Fibroblast of villous mesenchyme (primary cell): ENCODE measurements around the gene SORBS1. TPM values are rescaled to one million over a fixed set of nuclear protein-coding genes. Genes with fewer than 3 reads are reported as not detected.

Experiments used
- DNase-seq: peaks from one replicate; pipeline ENCODE4 v3.0.0-alpha.2; 2010; ENCODE audit warnings: low read depth
- H3K4me3 ChIP-seq: 2 replicates; pipeline ENCODE4 v1.5.1; 2011; ENCODE audit warnings: low read depth, mild to moderate bottlenecking, low read length
- total RNA-seq: library from RNA; depleted of rRNA; stranded (reverse); fragments of >200 nt; gene quantifications from 2 replicates; pipeline ENCODE4 v1.2.3, GENCODE V29; 2012
- TF ChIP-seq, protein P1 (sequence below): IDR thresholded peaks from 2 replicates; pipeline ENCODE4 v1.5.1; 2012; ENCODE audit warnings: low read depth, mild to moderate bottlenecking, low read length; ENCODE audit not compliant: insufficient read depth

The SORBS1 gene
- total RNA-seq, 1 donor, result 8.2 TPM

- no peak overlapping the region for H3K4me3 ChIP-seq
- TF ChIP-seq, protein P1, sequence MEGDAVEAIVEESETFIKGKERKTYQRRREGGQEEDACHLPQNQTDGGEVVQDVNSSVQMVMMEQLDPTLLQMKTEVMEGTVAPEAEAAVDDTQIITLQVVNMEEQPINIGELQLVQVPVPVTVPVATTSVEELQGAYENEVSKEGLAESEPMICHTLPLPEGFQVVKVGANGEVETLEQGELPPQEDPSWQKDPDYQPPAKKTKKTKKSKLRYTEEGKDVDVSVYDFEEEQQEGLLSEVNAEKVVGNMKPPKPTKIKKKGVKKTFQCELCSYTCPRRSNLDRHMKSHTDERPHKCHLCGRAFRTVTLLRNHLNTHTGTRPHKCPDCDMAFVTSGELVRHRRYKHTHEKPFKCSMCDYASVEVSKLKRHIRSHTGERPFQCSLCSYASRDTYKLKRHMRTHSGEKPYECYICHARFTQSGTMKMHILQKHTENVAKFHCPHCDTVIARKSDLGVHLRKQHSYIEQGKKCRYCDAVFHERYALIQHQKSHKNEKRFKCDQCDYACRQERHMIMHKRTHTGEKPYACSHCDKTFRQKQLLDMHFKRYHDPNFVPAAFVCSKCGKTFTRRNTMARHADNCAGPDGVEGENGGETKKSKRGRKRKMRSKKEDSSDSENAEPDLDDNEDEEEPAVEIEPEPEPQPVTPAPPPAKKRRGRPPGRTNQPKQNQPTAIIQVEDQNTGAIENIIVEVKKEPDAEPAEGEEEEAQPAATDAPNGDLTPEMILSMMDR, result peak; percentile 96
- DNase-seq, result peak; percentile 90
Measured at GRCh38 chr10:95601116-95601719, 40.0 kb upstream of the SORBS1 start.

DNA sequence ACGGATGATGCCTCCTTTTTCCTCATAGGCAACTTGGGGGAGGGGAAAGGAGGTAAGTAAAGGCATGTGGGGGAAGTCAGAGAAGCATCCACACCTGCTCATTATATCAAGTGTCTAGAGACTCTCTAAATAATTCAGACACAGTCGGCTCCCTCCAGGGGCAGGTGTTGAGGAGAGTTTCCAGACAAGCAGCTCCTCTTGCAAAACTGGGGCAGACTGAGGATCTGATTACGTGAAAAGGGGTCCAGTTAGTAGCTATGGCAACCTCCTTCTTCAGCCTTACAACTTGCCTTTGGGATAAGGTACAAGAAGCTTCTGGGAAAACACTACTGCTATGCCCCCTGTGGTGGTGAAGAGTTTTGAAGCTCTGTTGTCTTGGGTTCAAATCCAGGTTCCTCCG, 39.0 kb upstream of the SORBS1 start:
- DNase-seq, result no peak
- TF ChIP-seq, protein P1, result no peak
- H3K4me3 ChIP-seq, result no peak overlapping the region

DNA sequence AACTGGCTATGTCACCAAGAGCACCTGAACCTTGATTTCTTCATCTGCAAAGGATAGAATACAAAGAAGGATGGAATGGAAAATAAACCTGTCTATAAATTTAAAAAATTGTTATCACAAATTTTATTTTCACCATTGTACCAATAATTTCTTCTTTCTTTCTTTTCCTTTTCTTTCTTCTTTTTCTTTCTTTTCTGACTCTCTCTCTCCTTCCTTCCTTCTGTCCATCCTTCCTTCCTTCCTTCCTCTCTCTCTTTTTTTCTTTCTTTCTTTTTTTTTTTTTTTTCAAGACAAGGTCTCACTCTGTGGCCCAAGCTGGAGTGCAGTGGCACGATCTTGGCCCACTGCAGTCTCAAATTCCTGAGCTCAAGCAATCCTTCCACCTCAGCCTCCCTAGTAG, 36.6 kb upstream of the SORBS1 start:
- no peak for DNase-seq
- TF ChIP-seq, protein P1, result no peak

DNA sequence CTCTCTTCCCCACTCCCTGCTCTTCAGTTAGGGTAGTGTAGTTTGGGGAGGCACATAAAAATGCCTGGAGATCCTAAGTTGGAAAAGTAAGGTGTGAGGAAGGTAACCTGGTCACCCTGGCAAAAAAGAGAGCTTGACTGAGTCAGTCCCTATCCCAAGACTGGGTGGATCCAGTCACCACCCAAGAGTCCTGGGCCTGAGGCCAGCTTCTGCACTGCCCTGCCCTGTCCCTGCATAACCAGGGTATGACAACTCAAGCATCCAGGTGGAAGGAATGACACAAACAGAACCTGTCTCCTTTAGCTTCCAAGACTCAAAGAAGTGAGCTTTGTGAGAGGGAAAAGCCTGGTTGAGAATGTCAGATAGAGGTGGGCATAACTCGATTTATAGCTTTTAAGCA, 26.9 kb upstream of the SORBS1 start:
- TF ChIP-seq, protein P1, result no peak
- no peak for DNase-seq
- H3K4me3 ChIP-seq, result no peak overlapping the region

More for the DNA sequence above, 36.6 kb upstream of the SORBS1 start:
- H3K4me3 ChIP-seq, result no peak overlapping the region

DNA sequence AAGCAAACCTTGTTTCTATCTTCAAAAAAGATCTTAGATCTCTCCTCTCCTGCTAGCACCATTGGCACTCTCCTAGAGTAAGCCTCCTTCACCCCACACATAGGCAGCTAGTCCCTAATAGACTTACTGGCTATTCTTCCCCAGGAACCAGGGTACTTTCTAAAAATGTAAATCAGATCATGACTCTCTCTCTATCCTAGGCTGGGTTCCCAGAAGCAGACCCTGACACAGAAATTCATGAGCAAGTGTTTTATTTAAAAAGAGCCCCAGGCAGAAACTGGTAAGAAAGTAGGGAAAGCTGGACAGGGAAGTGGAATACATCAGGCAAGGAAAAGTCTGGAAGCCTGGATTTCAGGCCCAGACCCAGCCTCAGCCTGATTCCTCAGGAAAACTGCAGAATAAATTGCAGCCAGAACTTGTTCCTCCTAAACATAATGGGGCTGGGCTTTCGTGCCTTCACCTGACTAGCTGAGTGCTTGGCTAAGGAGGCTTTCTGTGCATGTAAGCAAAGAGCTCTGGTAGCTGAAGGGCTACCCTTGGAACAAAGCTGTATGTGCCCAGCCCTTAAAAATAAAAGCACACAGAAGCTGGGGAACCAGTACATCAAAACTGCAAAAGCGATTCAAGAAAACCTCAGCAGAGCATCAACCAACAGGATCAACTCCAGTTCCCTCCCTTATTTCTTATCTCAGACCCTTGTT, 18.8 kb upstream of the SORBS1 start:
- DNase-seq, result no peak
- TF ChIP-seq, protein P1, result no peak
- no peak overlapping the region for H3K4me3 ChIP-seq

DNA sequence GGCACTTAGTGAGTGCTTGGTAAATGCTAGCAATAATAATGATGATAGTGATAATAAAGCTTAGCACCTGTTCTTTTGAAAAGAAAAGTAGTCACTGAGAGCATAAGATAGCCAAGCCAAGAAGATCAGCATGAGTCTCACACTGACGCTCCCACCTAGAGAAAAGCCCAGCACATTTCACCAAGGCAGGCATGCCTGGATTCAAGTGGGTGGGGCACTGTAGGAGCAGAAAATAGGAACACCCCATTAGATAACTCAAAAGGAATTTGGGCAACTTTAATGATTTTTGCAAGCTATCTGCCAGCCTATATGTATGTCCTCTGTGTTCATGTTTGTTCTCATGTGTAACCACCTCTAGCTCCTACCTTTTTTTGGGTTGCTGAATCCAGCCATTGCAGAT, 18.1 kb upstream of the SORBS1 start:
- H3K4me3 ChIP-seq, result no peak overlapping the region
- no peak for DNase-seq
- TF ChIP-seq, protein P1, result no peak
